GM11168 (cell line): ENCODE data around the gene PLVAP.

Experiments
- in situ Hi-C: fragments of 300-500 bp; cut with MboI; formaldehyde crosslinking; loops from one replicate; pipeline ENCODE4 v1.12.0; 2022; ENCODE audit warnings: low sequenced_read_pairs; ENCODE audit not compliant: unreplicated experiment

The PLVAP gene

GRCh38 chr19:17305216-17305516 is 72.0 kb downstream of the PLVAP start:
- in situ Hi-C loops, result no loop called here

GRCh38 chr19:17304386-17305215 is 72.5 kb downstream of the PLVAP start:
- in situ Hi-C loops, result no loop called here

GRCh38 chr19:17303940-17304267 is 73.2 kb downstream of the PLVAP start:
- in situ Hi-C loops, result no loop called here

- in situ Hi-C loops, result no loop called here
These were observed 73.8 kb downstream of the PLVAP start, which contains the start of gene ABHD8 for GRCh38 chr19:17303167-17303939. Gene ABHD8 (minus strand): TSS chr19:17303425. CDS start chr19:17301616, 1,809 bp downstream.

GRCh38 chr19:17302391-17303166 is 74.6 kb downstream of the PLVAP start:
- in situ Hi-C loops, result no loop called here
